Measurements from ENCODE around the gene PSTPIP1. TPM values are rescaled to one million over a fixed set of nuclear protein-coding genes. Genes with fewer than 3 reads are reported as not detected.

The PSTPIP1 gene
- total and polyA plus RNA-seq, 7 donors = 0.97 to 2.2 (median 1.3) TPM

- no peak overlapping the region for H3K27ac ChIP-seq
- WGBS, 3 donors = 89 to 95% (median 93%) methylated on average over 9 of the region's 9 CpGs
- H3K4me3 ChIP-seq = no peak overlapping the region
- no peak for TF ChIP-seq CTCF (IDR thresholded peaks at IDR 0.05)
- no peak for ATAC-seq
- no peak for DNase-seq
- H3K4me1 ChIP-seq = peaks cover 6% of the 10 kb centered on the region
- peaks cover 0 to 12% of the 10 kb centered on the region in 2 donors for H3K36me3 ChIP-seq (ENCODE audit: insufficient read depth in 1 of 2, low read depth in 1 of 2)
- H3K27me3 ChIP-seq (ENCODE audit: insufficient read depth in 3 of 3, low read length in 2 of 3) = no peaks in the 10 kb centered on the region
- H3K9me3 ChIP-seq = no peaks in the 10 kb centered on the region
- intact Hi-C loops (cut with DNase I) = loop anchor here in 1 of 2 donors (5.0 kb wide), 1 partner anchor 37 kb away; the partner anchor contains the start of gene TSPAN3
Observed at GRCh38 chr15:77035584-77035983, 40.7 kb downstream of the PSTPIP1 start.

- TF ChIP-seq CTCF (IDR thresholded peaks at IDR 0.05) = no peak
- intact Hi-C loops (cut with DNase I) = loop anchor here in 1 of 2 donors (5.0 kb wide), 1 partner anchor 36 kb away; the partner anchor contains the start of gene TSPAN3
Observed at GRCh38 chr15:77035999-77036471, 41.1 kb downstream of the PSTPIP1 start.

GRCh38 chr15:77036537-77037387 lies 41.8 kb downstream of the PSTPIP1 start:
- H3K27ac ChIP-seq = peak overlapping the region; percentile 30
- WGBS, 3 donors = 84 to 86% (median 85%) methylated on average over 19 to 22 of the region's 22 CpGs

More at GRCh38 chr15:77035999-77036471, 41.1 kb downstream of the PSTPIP1 start:
- WGBS, 3 donors = 77 to 79% (median 77%) methylated on average over 13 of the region's 13 CpGs
- Histone ChIP-seq H3K36me3 (ENCODE audit: insufficient read depth in 1 of 2, low read depth in 1 of 2) (peaks cover 0 to 13% of the 10 kb centered on the region in 2 donors), H3K4me1 (peaks cover 6% of the 10 kb centered on the region), H3K27ac (no peak overlapping the region), H3K27me3 (ENCODE audit: insufficient read depth in 3 of 3, low read length in 2 of 3) (no peaks in the 10 kb centered on the region), H3K4me3 (no peak overlapping the region), H3K9me3 (no peaks in the 10 kb centered on the region)
- ATAC-seq (no peak), DNase-seq (no peak)

More at GRCh38 chr15:77036537-77037387, 41.8 kb downstream of the PSTPIP1 start:
- Histone ChIP-seq H3K4me3 (no peak overlapping the region), H3K9me3 (no peaks in the 10 kb centered on the region), H3K36me3 (ENCODE audit: insufficient read depth in 1 of 2, low read depth in 1 of 2) (peaks cover 0 to 16% of the 10 kb centered on the region in 2 donors), H3K4me1 (peaks cover 6% of the 10 kb centered on the region), H3K27me3 (ENCODE audit: insufficient read depth in 3 of 3, low read length in 2 of 3) (no peaks in the 10 kb centered on the region)
- DNase-seq = no peak
- no peak for ATAC-seq
- intact Hi-C loops (cut with DNase I) = loop anchor here in 1 of 2 donors (5.0 kb wide), 1 partner anchor 36 kb away; the partner anchor contains the start of gene TSPAN3
- TF ChIP-seq CTCF (IDR thresholded peaks at IDR 0.05) = no peak

All from psoas muscle (tissue), 8 donors.